ENCODE results near the gene PTBP3.

DNA sequence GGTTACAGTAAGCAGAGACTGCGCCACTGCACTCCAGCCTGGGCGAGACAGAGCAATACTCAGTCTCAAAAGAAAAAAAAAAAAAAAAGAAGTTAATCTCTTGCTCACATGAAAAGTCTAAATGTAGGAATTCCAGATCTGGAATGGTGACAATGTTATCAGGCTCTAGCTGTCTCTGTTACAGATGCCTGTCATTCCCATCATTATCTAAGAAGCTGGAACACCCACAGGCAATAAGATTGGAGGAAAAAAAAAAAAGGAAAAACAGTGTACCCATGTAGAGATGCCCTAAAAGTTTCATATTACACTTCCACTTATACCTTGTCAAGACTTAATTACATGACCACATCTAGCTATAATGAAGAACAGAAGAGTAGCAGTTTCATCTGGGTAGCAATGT lies 38.2 kb downstream of the PTBP3 start:
- TF ChIP-seq EZH2 (IDR thresholded peaks at IDR 0.05; ENCODE audit: low read length, unreplicated experiment) = no peak
- TF ChIP-seq, protein P1, sequence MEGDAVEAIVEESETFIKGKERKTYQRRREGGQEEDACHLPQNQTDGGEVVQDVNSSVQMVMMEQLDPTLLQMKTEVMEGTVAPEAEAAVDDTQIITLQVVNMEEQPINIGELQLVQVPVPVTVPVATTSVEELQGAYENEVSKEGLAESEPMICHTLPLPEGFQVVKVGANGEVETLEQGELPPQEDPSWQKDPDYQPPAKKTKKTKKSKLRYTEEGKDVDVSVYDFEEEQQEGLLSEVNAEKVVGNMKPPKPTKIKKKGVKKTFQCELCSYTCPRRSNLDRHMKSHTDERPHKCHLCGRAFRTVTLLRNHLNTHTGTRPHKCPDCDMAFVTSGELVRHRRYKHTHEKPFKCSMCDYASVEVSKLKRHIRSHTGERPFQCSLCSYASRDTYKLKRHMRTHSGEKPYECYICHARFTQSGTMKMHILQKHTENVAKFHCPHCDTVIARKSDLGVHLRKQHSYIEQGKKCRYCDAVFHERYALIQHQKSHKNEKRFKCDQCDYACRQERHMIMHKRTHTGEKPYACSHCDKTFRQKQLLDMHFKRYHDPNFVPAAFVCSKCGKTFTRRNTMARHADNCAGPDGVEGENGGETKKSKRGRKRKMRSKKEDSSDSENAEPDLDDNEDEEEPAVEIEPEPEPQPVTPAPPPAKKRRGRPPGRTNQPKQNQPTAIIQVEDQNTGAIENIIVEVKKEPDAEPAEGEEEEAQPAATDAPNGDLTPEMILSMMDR (conservative IDR thresholded peaks at IDR 0.05; ENCODE audit: low read depth, low read length) = no peak
- no peak for TF ChIP-seq EZH2phosphoT487 (IDR thresholded peaks at IDR 0.05; ENCODE audit: borderline replicate concordance, low read length)

All from PC-3 (cell line).